ENCODE data around the gene F12. TPM values are rescaled to one million over a fixed set of nuclear protein-coding genes. Genes with fewer than 3 reads are reported as not detected.

Gene F12
- total and polyA plus RNA-seq, 3 experiments from 2014 or later = 1.9 to 10.3 (median 9.2) TPM

- Histone ChIP-seq H3K4me3 (ENCODE audit: low read length) (no peak overlapping the region), H3K9me3 (ENCODE audit: low read length) (no peaks in the 10 kb centered on the region), H3K4me1 (ENCODE audit: insufficient read depth, low read length) (peaks cover 43% of the 10 kb centered on the region), H3K27me3 (ENCODE audit: insufficient read depth, low read length, poor library complexity, severe bottlenecking) (no peaks in the 10 kb centered on the region), H3K27ac (ENCODE audit: low read depth, low read length) (no peak overlapping the region), H3K36me3 (ENCODE audit: insufficient read depth, low read length) (no peaks in the 10 kb centered on the region)
- H3K4me1 Mint-ChIP-seq = peaks cover 25 to 56% (median 49%) of the 10 kb centered on the region in 3 donors
- no peaks in the 10 kb centered on the region for H3K27me3 Mint-ChIP-seq
- ChIA-PET CTCF (interaction anchor here (0.6 to 7.6 kb wide), 10 partner anchors 10 to 105 kb away, joined by 3 to 90 read pairs (median 4); partner anchors contain the start of genes GRK6 and PDLIM7), POLR2A (interaction anchor here (1.0 to 1.7 kb wide), 2 partner anchors 11 to 12 kb away, joined by 3 to 7 read pairs; no protein-coding TSS in a partner anchor)
- H3K27ac Mint-ChIP-seq = peak overlapping the region in 3 of 8 donors; percentile 17 to 54 (median 50)
- H3K4me3 Mint-ChIP-seq = no peak overlapping the region
- no peaks in the 10 kb centered on the region for H3K36me3 Mint-ChIP-seq
- no peaks in the 10 kb centered on the region for H3K9me3 Mint-ChIP-seq
- no peak for DNase-seq
These were observed 5.1 kb upstream of the F12 start for GRCh38 chr5:177414481-177414880.

GRCh38 chr5:177412603-177413233, 3.4 kb upstream of the F12 start:
- peaks cover 25 to 58% (median 49%) of the 10 kb centered on the region in 3 donors for H3K4me1 Mint-ChIP-seq
- ChIA-PET POLR2A (interaction anchor here (0.7 to 1.7 kb wide), 5 partner anchors 9 to 23 kb away, joined by 3 to 10 read pairs (median 6); partner anchors contain the start of gene GRK6), CTCF (interaction anchor here (0.7 to 7.6 kb wide), 10 partner anchors 8 to 94 kb away, joined by 3 to 90 read pairs (median 3); no protein-coding TSS in a partner anchor)
- no peaks in the 10 kb centered on the region for H3K27me3 ChIP-seq (ENCODE audit: insufficient read depth, low read length, poor library complexity, severe bottlenecking)
- H3K27me3 Mint-ChIP-seq = no peaks in the 10 kb centered on the region
- H3K27ac Mint-ChIP-seq = peak overlapping the region; percentile 77 to 93 (median 90)
- no peaks in the 10 kb centered on the region for H3K9me3 ChIP-seq (ENCODE audit: low read length)
- no peaks in the 10 kb centered on the region for H3K9me3 Mint-ChIP-seq
- H3K36me3 ChIP-seq (ENCODE audit: insufficient read depth, low read length) = no peaks in the 10 kb centered on the region
- peak overlapping the region; percentile 61 to 83 (median 74) for H3K4me3 Mint-ChIP-seq
- DNase-seq = peak in 1 of 5 donors; percentile 56
- peak overlapping the region; percentile 41 for H3K4me3 ChIP-seq (ENCODE audit: low read length)
- no peaks in the 10 kb centered on the region for H3K36me3 Mint-ChIP-seq
- peak overlapping the region; percentile 12 for H3K27ac ChIP-seq (ENCODE audit: low read depth, low read length)
- peaks cover 43% of the 10 kb centered on the region for H3K4me1 ChIP-seq (ENCODE audit: insufficient read depth, low read length)

- ChIA-PET CTCF (interaction anchor here (1.3 to 12.4 kb wide), 4 partner anchors 15 to 44 kb away, joined by 3 to 307 read pairs (median 5); partner anchors contain the start of genes GRK6 and PRR7), POLR2A (interaction anchor here (0.6 to 1.3 kb wide), 3 partner anchors 15 to 37 kb away, joined by 3 to 8 read pairs (median 3); partner anchors contain the start of gene GRK6)
- no peaks in the 10 kb centered on the region for H3K9me3 Mint-ChIP-seq
- H3K27me3 Mint-ChIP-seq = peaks cover 0 to 1% of the 10 kb centered on the region in 2 donors
- no peaks in the 10 kb centered on the region for H3K36me3 Mint-ChIP-seq
- Histone ChIP-seq H3K4me1 (ENCODE audit: insufficient read depth, low read length) (peaks cover 40% of the 10 kb centered on the region), H3K36me3 (ENCODE audit: insufficient read depth, low read length) (no peaks in the 10 kb centered on the region), H3K9me3 (ENCODE audit: low read length) (no peaks in the 10 kb centered on the region), H3K4me3 (ENCODE audit: low read length) (no peak overlapping the region), H3K27me3 (ENCODE audit: insufficient read depth, low read length, poor library complexity, severe bottlenecking) (no peaks in the 10 kb centered on the region), H3K27ac (ENCODE audit: low read depth, low read length) (no peak overlapping the region)
- H3K4me1 Mint-ChIP-seq = peaks cover 30 to 61% (median 43%) of the 10 kb centered on the region in 3 donors
- no peak for DNase-seq
- peak overlapping the region in 6 of 7 donors; percentile 2 to 65 (median 8) for H3K4me3 Mint-ChIP-seq
- peak overlapping the region in 7 of 8 donors; percentile 15 to 94 (median 80) for H3K27ac Mint-ChIP-seq
These were observed 1.2 kb upstream of the F12 start for GRCh38 chr5:177410575-177410974.

GRCh38 chr5:177405805-177406204, 3.6 kb downstream of the F12 start:
- Histone ChIP-seq H3K27me3 (ENCODE audit: insufficient read depth, low read length, poor library complexity, severe bottlenecking) (no peaks in the 10 kb centered on the region), H3K4me3 (ENCODE audit: low read length) (no peak overlapping the region), H3K27ac (ENCODE audit: low read depth, low read length) (no peak overlapping the region), H3K4me1 (ENCODE audit: insufficient read depth, low read length) (peaks cover 40% of the 10 kb centered on the region), H3K36me3 (ENCODE audit: insufficient read depth, low read length) (no peaks in the 10 kb centered on the region), H3K9me3 (ENCODE audit: low read length) (no peaks in the 10 kb centered on the region)
- Mint-ChIP-seq H3K4me3 (peak overlapping the region in 2 of 7 donors; percentile 22 to 36), H3K4me1 (peaks cover 32 to 51% (median 35%) of the 10 kb centered on the region in 3 donors), H3K9me3 (no peaks in the 10 kb centered on the region), H3K27me3 (peaks cover 0 to 9% of the 10 kb centered on the region in 2 donors), H3K27ac (peak overlapping the region in 5 of 8 donors; percentile 11 to 94 (median 21)), H3K36me3 (no peaks in the 10 kb centered on the region)
- ChIA-PET CTCF (interaction anchor here (1.4 to 12.4 kb wide), 10 partner anchors 10 to 95 kb away, joined by 3 to 307 read pairs (median 88); partner anchors contain the start of genes GRK6, PDLIM7, PRR7 and RGS14), POLR2A (interaction anchor here (1.4 to 5.6 kb wide), 4 partner anchors 21 to 49 kb away, joined by 4 to 112 read pairs (median 74); partner anchors contain the start of genes GRK6 and PRR7)
- no peak for DNase-seq

- no peaks in the 10 kb centered on the region for H3K9me3 ChIP-seq (ENCODE audit: low read length)
- H3K27ac Mint-ChIP-seq = peak overlapping the region in 2 of 8 donors; percentile 75 to 94
- ChIA-PET CTCF (interaction anchor here (1.0 to 12.4 kb wide), 17 partner anchors 10 to 96 kb away, joined by 3 to 307 read pairs (median 55); partner anchors contain the start of genes GRK6, LMAN2, PDLIM7 and PRR7), POLR2A (interaction anchor here (1.4 to 5.6 kb wide), 5 partner anchors 15 to 49 kb away, joined by 4 to 112 read pairs (median 54); partner anchors contain the start of genes GRK6 and PRR7)
- H3K27ac ChIP-seq (ENCODE audit: low read depth, low read length) = no peak overlapping the region
- H3K36me3 ChIP-seq (ENCODE audit: insufficient read depth, low read length) = no peaks in the 10 kb centered on the region
- no peaks in the 10 kb centered on the region for H3K27me3 ChIP-seq (ENCODE audit: insufficient read depth, low read length, poor library complexity, severe bottlenecking)
- H3K4me1 Mint-ChIP-seq = peaks cover 27 to 46% (median 30%) of the 10 kb centered on the region in 3 donors
- H3K4me3 ChIP-seq (ENCODE audit: low read length) = no peak overlapping the region
- no peaks in the 10 kb centered on the region for H3K9me3 Mint-ChIP-seq
- peaks cover 0 to 9% of the 10 kb centered on the region in 2 donors for H3K27me3 Mint-ChIP-seq
- H3K36me3 Mint-ChIP-seq = no peaks in the 10 kb centered on the region
- DNase-seq = no peak
- peak overlapping the region in 3 of 7 donors; percentile 39 to 64 (median 46) for H3K4me3 Mint-ChIP-seq
- peaks cover 35% of the 10 kb centered on the region for H3K4me1 ChIP-seq (ENCODE audit: insufficient read depth, low read length)
These were observed 4.1 kb downstream of the F12 start for GRCh38 chr5:177405312-177405711.

GRCh38 chr5:177404641-177405179, 4.7 kb downstream of the F12 start:
- peaks cover 0 to 11% of the 10 kb centered on the region in 2 donors for H3K27me3 Mint-ChIP-seq
- Histone ChIP-seq H3K4me3 (ENCODE audit: low read length) (peak overlapping the region; percentile 23), H3K36me3 (ENCODE audit: insufficient read depth, low read length) (no peaks in the 10 kb centered on the region), H3K4me1 (ENCODE audit: insufficient read depth, low read length) (peaks cover 35% of the 10 kb centered on the region), H3K27ac (ENCODE audit: low read depth, low read length) (peak overlapping the region; percentile 57), H3K9me3 (ENCODE audit: low read length) (no peaks in the 10 kb centered on the region), H3K27me3 (ENCODE audit: insufficient read depth, low read length, poor library complexity, severe bottlenecking) (no peaks in the 10 kb centered on the region)
- no peaks in the 10 kb centered on the region for H3K36me3 Mint-ChIP-seq
- no peaks in the 10 kb centered on the region for H3K9me3 Mint-ChIP-seq
- ChIA-PET POLR2A (interaction anchor here (0.8 to 5.6 kb wide), 11 partner anchors 8 to 93 kb away, joined by 3 to 112 read pairs (median 5); partner anchors contain the start of genes GRK6, PDLIM7 and PRR7), CTCF (interaction anchor here (0.6 to 12.4 kb wide), 28 partner anchors 11 to 268 kb away, joined by 3 to 307 read pairs (median 16); partner anchors contain the start of genes DBN1, GRK6, LMAN2 and PDLIM7)
- H3K27ac Mint-ChIP-seq = peak overlapping the region in 6 of 8 donors; percentile 32 to 94 (median 62)
- H3K4me3 Mint-ChIP-seq = peak overlapping the region; percentile 46 to 91 (median 57)
- H3K4me1 Mint-ChIP-seq = peaks cover 26 to 46% (median 30%) of the 10 kb centered on the region in 3 donors
- DNase-seq = no peak

- no peaks in the 10 kb centered on the region for H3K36me3 ChIP-seq (ENCODE audit: insufficient read depth, low read length)
- peak overlapping the region; percentile 69 for H3K4me3 ChIP-seq (ENCODE audit: low read length)
- no peaks in the 10 kb centered on the region for H3K36me3 Mint-ChIP-seq
- peak; percentile 75 to 91 (median 82) for DNase-seq
- peaks cover 26 to 42% (median 30%) of the 10 kb centered on the region in 3 donors for H3K4me1 Mint-ChIP-seq
- H3K27ac Mint-ChIP-seq = peak overlapping the region in 7 of 8 donors; percentile 26 to 94 (median 83)
- H3K4me3 Mint-ChIP-seq = peak overlapping the region; percentile 78 to 91 (median 84)
- ChIA-PET CTCF (interaction anchor here (0.6 to 12.4 kb wide), 37 partner anchors 7 to 268 kb away, joined by 3 to 307 read pairs (median 7); partner anchors contain the start of genes DBN1, GRK6, LMAN2 and MXD3), POLR2A (interaction anchor here (0.6 to 5.6 kb wide), 14 partner anchors 9 to 100 kb away, joined by 3 to 112 read pairs (median 4); partner anchors contain the start of genes GRK6, PDLIM7, PRELID1 and PRR7)
- no peaks in the 10 kb centered on the region for H3K27me3 ChIP-seq (ENCODE audit: insufficient read depth, low read length, poor library complexity, severe bottlenecking)
- H3K4me1 ChIP-seq (ENCODE audit: insufficient read depth, low read length) = peaks cover 35% of the 10 kb centered on the region
- no peaks in the 10 kb centered on the region for H3K9me3 Mint-ChIP-seq
- H3K27ac ChIP-seq (ENCODE audit: low read depth, low read length) = peak overlapping the region; percentile 57
- H3K9me3 ChIP-seq (ENCODE audit: low read length) = no peaks in the 10 kb centered on the region
- H3K27me3 Mint-ChIP-seq = peaks cover 0 to 11% of the 10 kb centered on the region in 2 donors
These were observed 5.3 kb downstream of the F12 start for GRCh38 chr5:177403792-177404640.
